Neural progenitor cell (in vitro differentiated cells): Measurements from ENCODE around the gene AUTS2.

Source experiments
- CTCF ChIP-seq: fragments of 200-600 bp; sonication (generic); IDR thresholded peaks from 2 replicates; pipeline ENCODE4 v1.5.1; 2017; ENCODE audit warnings: antibody characterized with exemption, mild to moderate bottlenecking
- EZH2 ChIP-seq: fragments of 200-600 bp; sonication (generic); IDR thresholded peaks from 2 replicates; pipeline ENCODE4 v1.6.1; 2017; ENCODE audit warnings: antibody characterized with exemption, mild to moderate bottlenecking, moderate library complexity

- TF ChIP-seq CTCF (no peak), EZH2 (no peak)
These were observed 643.4 kb downstream of the AUTS2 start for GRCh38 chr7:70241536-70242175.
